Measurements from ENCODE around the gene FOXO1.

DNA sequence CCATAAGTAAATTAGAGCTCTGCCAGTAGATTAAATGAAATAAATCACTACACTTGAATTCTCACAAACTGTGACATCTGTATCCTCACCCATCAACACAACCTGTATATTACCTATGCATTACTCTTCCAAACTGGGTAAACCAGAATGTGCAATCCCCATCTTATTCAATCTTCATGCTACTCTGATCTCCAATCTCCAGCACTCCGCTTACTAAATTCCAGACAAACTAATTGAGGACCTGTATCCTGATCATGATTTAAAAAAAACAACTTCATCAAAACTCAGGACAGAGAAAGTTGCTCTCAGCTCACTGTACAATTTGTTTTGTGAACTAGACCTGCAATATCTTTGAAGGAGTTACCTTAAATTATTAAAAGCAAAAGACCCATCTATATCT lies 74.4 kb downstream of the FOXO1 start:
- TF ChIP-seq, protein P1, sequence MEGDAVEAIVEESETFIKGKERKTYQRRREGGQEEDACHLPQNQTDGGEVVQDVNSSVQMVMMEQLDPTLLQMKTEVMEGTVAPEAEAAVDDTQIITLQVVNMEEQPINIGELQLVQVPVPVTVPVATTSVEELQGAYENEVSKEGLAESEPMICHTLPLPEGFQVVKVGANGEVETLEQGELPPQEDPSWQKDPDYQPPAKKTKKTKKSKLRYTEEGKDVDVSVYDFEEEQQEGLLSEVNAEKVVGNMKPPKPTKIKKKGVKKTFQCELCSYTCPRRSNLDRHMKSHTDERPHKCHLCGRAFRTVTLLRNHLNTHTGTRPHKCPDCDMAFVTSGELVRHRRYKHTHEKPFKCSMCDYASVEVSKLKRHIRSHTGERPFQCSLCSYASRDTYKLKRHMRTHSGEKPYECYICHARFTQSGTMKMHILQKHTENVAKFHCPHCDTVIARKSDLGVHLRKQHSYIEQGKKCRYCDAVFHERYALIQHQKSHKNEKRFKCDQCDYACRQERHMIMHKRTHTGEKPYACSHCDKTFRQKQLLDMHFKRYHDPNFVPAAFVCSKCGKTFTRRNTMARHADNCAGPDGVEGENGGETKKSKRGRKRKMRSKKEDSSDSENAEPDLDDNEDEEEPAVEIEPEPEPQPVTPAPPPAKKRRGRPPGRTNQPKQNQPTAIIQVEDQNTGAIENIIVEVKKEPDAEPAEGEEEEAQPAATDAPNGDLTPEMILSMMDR (IDR thresholded peaks at IDR 0.05) = no peak
- TF ChIP-seq POLR2AphosphoS5 (IDR thresholded peaks at IDR 0.05) (no peak), POLR2A (IDR thresholded peaks at IDR 0.05) (no peak), EP300 (IDR thresholded peaks at IDR 0.05) (no peak)

All from suprapubic skin (tissue), 4 donors.